Endothelial cell of umbilical vein (primary cell): ENCODE results near the gene MAT2A. TPM values are rescaled to one million over a fixed set of nuclear protein-coding genes. Genes with fewer than 3 reads are reported as not detected.

Experiments
- BruUV-seq: library from RNA; stranded (reverse); fragments of 400-500 nt; replicated peaks from 2 replicates; lab custom pipeline; 2021; lab: Mats Ljungman, UMichigan
- CTCF ChIA-PET: fragments of 300-600, 350-600 bp; sonication (Branson Sonifier 250); formaldehyde crosslinking; loops from one replicate; lab custom pipeline; 2021; ENCODE audit warnings: antibody characterized with exemption, inconsistent platforms; lab: Charles Lee
- POLR2A ChIA-PET: fragments of 300-600, 350-600 bp; sonication (Branson Sonifier 250); formaldehyde crosslinking; loops from one replicate; lab custom pipeline; 2021; ENCODE audit warnings: antibody characterized with exemption, inconsistent platforms; lab: Charles Lee
- DNase-seq: peaks from one replicate; pipeline ENCODE4 v3.0.0-alpha.2; 2011; ENCODE audit warnings: low read depth, low spot score
- FAIRE-seq: peaks from 2 replicates; lab custom pipeline; 2011; peaks lifted over from hg19 to GRCh38; lab: Jason Lieb, UNC
- H2AFZ ChIP-seq: 2 replicates; pipeline ENCODE4 v1.6.0; 2012; ENCODE audit warnings: low read depth, low read length, control low read depth, inconsistent platforms
- H3K27ac ChIP-seq: 2 replicates; pipeline ENCODE4 v1.5.1; 2011; ENCODE audit warnings: low read depth, mild to moderate bottlenecking, control low read depth, low read length, moderate library complexity; ENCODE audit not compliant: insufficient read depth
- H3K27me3 ChIP-seq, 2 experiments: 2 replicates each; pipeline versions ENCODE4 v1.6.0 to v1.6.1; 2011; ENCODE audit warnings: low read length in 2 of 2, mixed read lengths in 1 of 2; ENCODE audit not compliant: control insufficient read depth in 2 of 2, insufficient read depth in 2 of 2
- H3K36me3 ChIP-seq, 2 experiments: 2 replicates in 1 of 2; 3 replicates in 1 of 2; pipeline ENCODE4 v1.5.1; 2011; ENCODE audit warnings: low read length in 2 of 2, mild to moderate bottlenecking in 1 of 2, moderate library complexity in 1 of 2; ENCODE audit not compliant: control insufficient read depth in 2 of 2, insufficient read depth in 2 of 2; ENCODE audit errors: extremely low read depth in 1 of 2
- H3K4me1 ChIP-seq: 3 replicates; pipeline ENCODE4 v1.5.1; 2011; ENCODE audit warnings: mild to moderate bottlenecking, low read length; ENCODE audit not compliant: control insufficient read depth, insufficient read depth; ENCODE audit errors: extremely low read depth
- H3K4me2 ChIP-seq: 2 replicates; pipeline ENCODE4 v1.6.1; 2011; ENCODE audit warnings: low read length, control low read depth, mixed read lengths; ENCODE audit not compliant: insufficient read depth
- H3K4me3 ChIP-seq, 3 experiments: fragments of 200-600 bp in 1 of 3; sonication (generic), shearing (Covaris generic) in 1 of 3; replicated peaks in 1 of 3; 2 replicates each; pipeline ENCODE4 v1.5.1; 2011 to 2016; ENCODE audit warnings: control low read depth in 3 of 3, low read length in 3 of 3, mild to moderate bottlenecking in 2 of 3, inconsistent platforms in 1 of 3, low read depth in 1 of 3, moderate library complexity in 1 of 3; ENCODE audit not compliant: insufficient read depth in 1 of 3
- H3K79me2 ChIP-seq: 2 replicates; pipeline ENCODE4 v1.6.0; 2012; ENCODE audit warnings: low read length, inconsistent platforms; ENCODE audit not compliant: control insufficient read depth, insufficient read depth
- H3K9ac ChIP-seq: replicated peaks from 2 replicates; pipeline ENCODE3; 2011; ENCODE audit warnings: low read length, control low read depth; ENCODE audit not compliant: insufficient read depth; ENCODE audit errors: extremely low read depth
- H3K9me1 ChIP-seq: replicated peaks from 3 replicates; pipeline ENCODE4 v1.6.0; 2011; ENCODE audit warnings: mild to moderate bottlenecking, low read length; ENCODE audit not compliant: control insufficient read depth, insufficient read depth; ENCODE audit errors: extremely low read depth
- H3K9me3 ChIP-seq: replicated peaks from 2 replicates; pipeline ENCODE4 v1.5.1; 2012; ENCODE audit warnings: low read length, inconsistent platforms; ENCODE audit not compliant: control insufficient read depth, insufficient read depth
- H4K20me1 ChIP-seq: replicated peaks from 2 replicates; pipeline ENCODE3; 2011; ENCODE audit warnings: mild to moderate bottlenecking, low read length; ENCODE audit not compliant: control insufficient read depth, insufficient read depth; ENCODE audit errors: extremely low read depth
- EZH2 ChIP-seq: IDR thresholded peaks from 2 replicates; pipeline ENCODE4 v1.6.1; 2012; ENCODE audit warnings: borderline replicate concordance, low read depth, mild to moderate bottlenecking, moderate library complexity, low read length, inconsistent platforms; ENCODE audit not compliant: severe bottlenecking
- GATA2 ChIP-seq: IDR thresholded peaks from 2 replicates; pipeline ENCODE4 v1.7.0; 2011; ENCODE audit warnings: low read depth, mild to moderate bottlenecking, moderate library complexity, mixed read lengths, low read length; ENCODE audit not compliant: insufficient read length, insufficient read depth
- JUN ChIP-seq: IDR thresholded peaks from 2 replicates; pipeline ENCODE4 v1.6.1; 2011; ENCODE audit warnings: borderline replicate concordance, low read depth; ENCODE audit not compliant: insufficient read length, insufficient read depth
- MYC ChIP-seq: IDR thresholded peaks from one replicate; pipeline ENCODE4 v1.6.1; 2011; ENCODE audit warnings: mild to moderate bottlenecking, low read depth, low read length
- POLR2A ChIP-seq: IDR thresholded peaks from 2 replicates; pipeline ENCODE4 v1.6.1; 2012; ENCODE audit warnings: low read depth, mild to moderate bottlenecking, control low read depth, low read length
- POLR2AphosphoS5 ChIP-seq: IDR thresholded peaks from 2 replicates; pipeline ENCODE4 v1.6.1; 2012; ENCODE audit warnings: low read depth, mild to moderate bottlenecking, control low read depth, low read length, moderate library complexity; ENCODE audit not compliant: insufficient read depth
- dilution Hi-C: fragments of 300-500 bp; cut with MboI; formaldehyde crosslinking; loops from one replicate; pipeline ENCODE4 v1.15.0; 2019; ENCODE audit warnings: low sequenced_read_pairs; ENCODE audit not compliant: extremely low pct_ligation_motif_present
- intact Hi-C: fragments of 100-400 bp; cut with micrococcal nuclease; formaldehyde crosslinking; loops from one replicate; pipeline ENCODE4 v1.10.0; 2022
- polyA plus RNA-seq, 4 experiments: library from polyadenylated mRNA; depleted of rRNA in 3 of 4; stranded (reverse) in 3 of 4; unstranded in 1 of 4; fragments of >200 nt; gene quantifications; 2 replicates each; pipeline versions ENCODE4 v1.2.1 to v1.2.3, GENCODE V29; 2011 to 2012; ENCODE audit warnings: missing spikeins in 1 of 4
- total RNA-seq: library from RNA; stranded (reverse); gene quantifications from 2 replicates; pipeline ENCODE4 v1.2.3, GENCODE V29; 2021
- TF ChIP-seq, protein P1 (sequence below): IDR thresholded peaks from 2 replicates; pipeline ENCODE4 v1.6.1; 2011; ENCODE audit not compliant: insufficient read depth, insufficient read length
- TF ChIP-seq, protein P2 (sequence below), 2 donors: IDR thresholded peaks; 1 replicate in 1 of 2; 2 replicates in 1 of 2; pipeline ENCODE4 v1.5.1; 2011; ENCODE audit warnings: low read length in 2 of 2, mild to moderate bottlenecking in 2 of 2, moderate library complexity in 2 of 2, control low read depth in 1 of 2, inconsistent platforms in 1 of 2, low read depth in 1 of 2; ENCODE audit not compliant: insufficient read depth in 1 of 2; ENCODE audit errors: extremely low read depth in 1 of 2

The MAT2A gene
- total and polyA plus RNA-seq, 2 donors (not counting 3 experiments of a cell fraction or from before 2014, with no cell fraction given): 172 to 257 TPM

DNA sequence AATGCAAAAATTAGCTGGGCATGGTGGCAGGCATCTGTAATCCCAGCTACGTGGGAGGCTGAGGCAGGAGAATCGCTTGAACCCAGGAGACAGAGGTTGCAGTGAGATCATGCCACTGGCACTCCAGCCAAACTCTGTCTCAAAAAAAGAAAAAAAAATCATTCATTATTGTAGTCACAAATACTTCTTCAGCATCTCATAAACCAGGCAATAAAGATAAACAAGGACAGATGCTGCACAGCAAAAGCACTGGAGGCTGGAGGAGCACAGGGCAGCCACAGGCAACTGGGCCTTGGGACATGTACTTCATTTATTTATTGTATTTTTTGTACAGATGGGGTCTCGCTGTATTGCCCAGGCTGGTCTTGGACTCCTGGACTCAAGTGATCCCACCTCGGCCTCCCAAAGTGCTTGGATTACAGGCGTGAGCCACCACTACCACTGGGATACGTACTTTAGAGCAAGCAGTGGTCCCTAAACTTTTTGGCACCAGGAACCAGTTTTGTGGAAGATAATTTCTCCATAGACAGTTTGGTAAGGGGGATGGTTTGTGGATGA, 16.8 kb upstream of the MAT2A start:
- Histone ChIP-seq H3K27me3 (no peaks in the 10 kb centered on the region), H4K20me1 (no peaks in the 10 kb centered on the region), H3K9me3 (no peaks in the 10 kb centered on the region), H3K36me3 (no peaks in the 10 kb centered on the region), H3K4me2 (no peak overlapping the region), H3K4me1 (peaks cover under 1% of the 10 kb centered on the region), H3K27ac (no peak overlapping the region), H3K4me3 (no peak overlapping the region), H2AFZ (no peak overlapping the region), H3K9ac (no peak overlapping the region), H3K9me1 (no peaks in the 10 kb centered on the region), H3K79me2 (no peaks in the 10 kb centered on the region)
- ChIA-PET POLR2A (interaction anchor here (1.0 kb wide), 1 partner anchor 17 kb away, joined by 4 read pairs; the partner anchor contains the start of gene MAT2A), CTCF (interaction anchor here (1.0 kb wide), 1 partner anchor 29 kb away, joined by 3 read pairs; no protein-coding TSS in a partner anchor)
- dilution Hi-C loops (no loop called here), intact Hi-C loops (no loop called here)
- FAIRE-seq: no peak
- no peak for DNase-seq
- TF ChIP-seq POLR2AphosphoS5: no peak
- no peak for TF ChIP-seq MYC
- TF ChIP-seq JUN: no peak
- TF ChIP-seq EZH2: no peak
- no peak for TF ChIP-seq GATA2
- TF ChIP-seq, protein P1, sequence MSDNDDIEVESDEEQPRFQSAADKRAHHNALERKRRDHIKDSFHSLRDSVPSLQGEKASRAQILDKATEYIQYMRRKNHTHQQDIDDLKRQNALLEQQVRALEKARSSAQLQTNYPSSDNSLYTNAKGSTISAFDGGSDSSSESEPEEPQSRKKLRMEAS: no peak
- no peak for TF ChIP-seq POLR2A
- TF ChIP-seq, protein P2, sequence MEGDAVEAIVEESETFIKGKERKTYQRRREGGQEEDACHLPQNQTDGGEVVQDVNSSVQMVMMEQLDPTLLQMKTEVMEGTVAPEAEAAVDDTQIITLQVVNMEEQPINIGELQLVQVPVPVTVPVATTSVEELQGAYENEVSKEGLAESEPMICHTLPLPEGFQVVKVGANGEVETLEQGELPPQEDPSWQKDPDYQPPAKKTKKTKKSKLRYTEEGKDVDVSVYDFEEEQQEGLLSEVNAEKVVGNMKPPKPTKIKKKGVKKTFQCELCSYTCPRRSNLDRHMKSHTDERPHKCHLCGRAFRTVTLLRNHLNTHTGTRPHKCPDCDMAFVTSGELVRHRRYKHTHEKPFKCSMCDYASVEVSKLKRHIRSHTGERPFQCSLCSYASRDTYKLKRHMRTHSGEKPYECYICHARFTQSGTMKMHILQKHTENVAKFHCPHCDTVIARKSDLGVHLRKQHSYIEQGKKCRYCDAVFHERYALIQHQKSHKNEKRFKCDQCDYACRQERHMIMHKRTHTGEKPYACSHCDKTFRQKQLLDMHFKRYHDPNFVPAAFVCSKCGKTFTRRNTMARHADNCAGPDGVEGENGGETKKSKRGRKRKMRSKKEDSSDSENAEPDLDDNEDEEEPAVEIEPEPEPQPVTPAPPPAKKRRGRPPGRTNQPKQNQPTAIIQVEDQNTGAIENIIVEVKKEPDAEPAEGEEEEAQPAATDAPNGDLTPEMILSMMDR (IDR thresholded peaks at IDR 0.05; ENCODE audit: extremely low read depth in 1 of 2, insufficient read depth in 1 of 2, low read depth in 1 of 2, low read length in 2 of 2): no peak
- no TSS peak for BruUV-seq
